ENCODE data around the gene LRRC38. TPM values are rescaled to one million over a fixed set of nuclear protein-coding genes. Genes with fewer than 3 reads are reported as not detected.

The LRRC38 gene
- total RNA-seq, 4 donors from 2014 or later, result 0.48 to 0.56 TPM; not detected in 2

DNA sequence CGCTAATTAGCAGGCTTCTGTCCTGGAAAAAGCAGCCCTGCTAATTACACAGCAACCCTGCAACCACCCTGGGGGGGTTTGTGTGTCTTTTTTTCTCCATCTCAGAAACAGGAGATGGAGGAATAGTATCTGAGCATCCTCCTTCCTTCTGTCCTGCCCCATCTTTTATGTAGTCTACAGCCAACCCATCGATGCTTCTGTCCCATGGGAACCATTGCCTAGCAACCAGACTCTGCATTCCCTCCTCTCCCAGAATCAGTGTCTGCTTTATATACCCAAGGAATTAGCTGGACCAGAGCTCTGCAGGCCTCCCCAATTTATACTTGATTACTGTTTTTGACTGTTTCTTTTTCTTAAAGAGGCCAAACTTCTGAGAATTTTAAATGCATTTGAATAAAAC, 35.1 kb downstream of the LRRC38 start:
- TF ChIP-seq, protein P1, sequence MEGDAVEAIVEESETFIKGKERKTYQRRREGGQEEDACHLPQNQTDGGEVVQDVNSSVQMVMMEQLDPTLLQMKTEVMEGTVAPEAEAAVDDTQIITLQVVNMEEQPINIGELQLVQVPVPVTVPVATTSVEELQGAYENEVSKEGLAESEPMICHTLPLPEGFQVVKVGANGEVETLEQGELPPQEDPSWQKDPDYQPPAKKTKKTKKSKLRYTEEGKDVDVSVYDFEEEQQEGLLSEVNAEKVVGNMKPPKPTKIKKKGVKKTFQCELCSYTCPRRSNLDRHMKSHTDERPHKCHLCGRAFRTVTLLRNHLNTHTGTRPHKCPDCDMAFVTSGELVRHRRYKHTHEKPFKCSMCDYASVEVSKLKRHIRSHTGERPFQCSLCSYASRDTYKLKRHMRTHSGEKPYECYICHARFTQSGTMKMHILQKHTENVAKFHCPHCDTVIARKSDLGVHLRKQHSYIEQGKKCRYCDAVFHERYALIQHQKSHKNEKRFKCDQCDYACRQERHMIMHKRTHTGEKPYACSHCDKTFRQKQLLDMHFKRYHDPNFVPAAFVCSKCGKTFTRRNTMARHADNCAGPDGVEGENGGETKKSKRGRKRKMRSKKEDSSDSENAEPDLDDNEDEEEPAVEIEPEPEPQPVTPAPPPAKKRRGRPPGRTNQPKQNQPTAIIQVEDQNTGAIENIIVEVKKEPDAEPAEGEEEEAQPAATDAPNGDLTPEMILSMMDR (IDR thresholded peaks at IDR 0.05), result no peak
- ATAC-seq (ENCODE audit: low FRiP score) (no peak), DNase-seq (ENCODE audit: low spot score) (no peak)

DNA sequence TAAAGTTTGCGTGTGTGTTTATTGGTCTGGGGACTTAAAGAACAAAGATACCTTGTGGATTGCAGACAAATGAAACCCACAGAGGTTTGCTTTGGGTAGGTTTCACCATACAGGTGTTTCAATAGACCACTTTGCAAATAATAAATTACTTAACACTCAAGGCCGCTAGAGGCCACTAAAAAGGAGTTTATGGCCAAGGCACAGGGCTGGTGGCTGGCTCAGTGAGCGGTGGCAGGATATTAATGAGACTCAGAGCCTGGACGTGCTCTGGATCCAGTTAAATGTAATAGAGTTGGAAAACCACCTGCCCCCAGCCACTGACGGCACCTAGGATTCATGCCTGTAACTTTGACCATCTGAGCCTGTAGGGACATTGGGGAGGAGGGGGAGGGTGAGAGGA, 44.5 kb downstream of the LRRC38 start:
- DNase-seq (ENCODE audit: low spot score) (no peak), ATAC-seq (ENCODE audit: low FRiP score) (no peak)
- TF ChIP-seq, protein P1 (IDR thresholded peaks at IDR 0.05), result no peak

DNA sequence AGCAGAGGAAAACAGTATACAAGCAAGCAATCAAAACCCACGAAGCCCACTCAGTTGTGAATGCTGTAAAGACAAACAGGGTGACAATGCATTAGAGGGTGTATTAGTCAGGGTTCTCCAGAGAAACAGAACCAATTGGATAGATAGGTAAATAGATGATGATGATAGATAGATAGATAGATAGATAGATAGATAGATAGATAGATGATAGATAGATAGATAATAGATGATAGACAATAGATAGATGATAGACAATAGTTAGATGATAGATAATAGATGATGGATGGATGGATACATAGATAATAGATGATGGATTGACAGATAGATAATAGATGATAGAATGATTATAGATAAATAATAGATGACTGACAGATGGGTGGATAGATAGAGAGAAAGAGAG, 48.3 kb downstream of the LRRC38 start:
- ATAC-seq (ENCODE audit: low FRiP score) (no peak), DNase-seq (ENCODE audit: low spot score) (no peak)

DNA sequence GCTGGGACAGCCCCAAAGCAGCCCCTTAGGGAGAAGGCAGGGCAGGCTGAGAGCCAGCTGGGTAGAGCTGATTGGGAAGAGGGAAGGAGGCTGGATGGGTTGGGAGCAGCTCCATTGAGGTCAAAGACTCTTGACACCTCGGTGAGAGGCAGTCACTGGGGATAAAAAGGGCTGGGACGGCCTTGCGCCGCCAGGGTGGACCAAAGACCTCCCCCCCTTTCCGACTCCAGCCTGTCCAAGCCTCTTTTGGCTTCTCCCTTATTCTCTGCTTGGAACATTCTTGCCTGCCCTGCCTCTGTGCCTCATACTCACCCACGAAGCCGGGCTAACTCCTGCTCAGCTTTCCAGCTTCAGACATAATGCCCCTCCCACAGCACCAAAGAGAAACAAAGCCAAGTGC, 51.1 kb downstream of the LRRC38 start:
- ATAC-seq (ENCODE audit: low FRiP score) (no peak), DNase-seq (ENCODE audit: low spot score) (no peak)
- TF ChIP-seq, protein P1 (IDR thresholded peaks at IDR 0.05), result no peak

More for the DNA sequence above, 48.3 kb downstream of the LRRC38 start:
- TF ChIP-seq, protein P1 (IDR thresholded peaks at IDR 0.05), result no peak

DNA sequence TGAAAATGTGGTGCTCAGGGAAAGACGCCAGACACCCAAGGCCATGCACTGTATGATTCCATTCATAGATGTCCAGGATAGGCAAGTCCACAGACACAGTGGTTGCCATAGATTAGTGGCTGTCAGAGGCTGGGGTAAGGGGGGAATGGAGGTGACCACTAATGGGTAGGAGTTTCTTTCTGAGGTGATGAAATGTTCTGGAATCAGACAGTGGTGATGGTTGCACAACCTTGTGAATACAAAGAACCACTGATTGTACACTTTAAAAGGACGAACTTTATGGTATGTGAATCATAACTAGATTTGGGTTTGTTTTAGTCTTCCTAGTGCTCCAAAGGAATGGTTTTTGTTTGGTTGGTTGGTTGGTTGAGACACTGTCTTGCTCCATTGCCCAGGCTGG, 51.8 kb downstream of the LRRC38 start:
- ATAC-seq (ENCODE audit: low FRiP score) (peak; percentile 61), DNase-seq (ENCODE audit: low spot score) (no peak)
- TF ChIP-seq, protein P1 (IDR thresholded peaks at IDR 0.05), result no peak

DNA sequence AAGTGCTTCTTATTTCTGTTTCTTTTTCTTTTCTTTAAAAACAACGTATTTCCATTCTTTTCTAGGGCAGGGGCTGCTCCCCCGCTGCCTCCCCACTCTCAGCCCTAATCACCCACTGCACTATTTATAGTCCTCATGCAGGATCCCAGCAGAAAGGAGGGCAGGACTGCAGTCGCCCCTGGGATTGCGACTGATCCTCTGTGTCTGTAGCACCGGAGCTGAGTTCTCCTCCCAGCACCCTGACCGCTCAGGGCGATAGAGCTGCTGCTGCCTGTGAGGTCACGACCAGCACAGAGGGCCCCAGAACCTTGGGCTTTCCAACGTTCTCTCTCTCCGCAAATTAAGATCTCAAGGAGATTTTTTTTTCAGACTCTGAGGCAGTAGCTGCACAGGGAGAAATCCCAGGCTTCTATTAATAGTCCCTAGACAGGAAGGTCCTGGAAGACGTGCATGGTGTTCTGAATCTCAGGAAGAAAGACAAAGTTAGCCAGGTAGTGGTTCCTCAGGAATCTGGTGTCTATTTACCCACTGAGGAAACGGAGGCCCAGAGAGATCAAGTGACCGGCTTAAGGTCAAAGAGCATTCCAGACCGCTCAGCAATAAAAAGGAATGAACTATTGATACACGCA, 56.8 kb downstream of the LRRC38 start:
- no peak for DNase-seq (ENCODE audit: low spot score)
- ATAC-seq (ENCODE audit: low FRiP score), result no peak
- TF ChIP-seq, protein P1 (IDR thresholded peaks at IDR 0.05), result no peak

DNA sequence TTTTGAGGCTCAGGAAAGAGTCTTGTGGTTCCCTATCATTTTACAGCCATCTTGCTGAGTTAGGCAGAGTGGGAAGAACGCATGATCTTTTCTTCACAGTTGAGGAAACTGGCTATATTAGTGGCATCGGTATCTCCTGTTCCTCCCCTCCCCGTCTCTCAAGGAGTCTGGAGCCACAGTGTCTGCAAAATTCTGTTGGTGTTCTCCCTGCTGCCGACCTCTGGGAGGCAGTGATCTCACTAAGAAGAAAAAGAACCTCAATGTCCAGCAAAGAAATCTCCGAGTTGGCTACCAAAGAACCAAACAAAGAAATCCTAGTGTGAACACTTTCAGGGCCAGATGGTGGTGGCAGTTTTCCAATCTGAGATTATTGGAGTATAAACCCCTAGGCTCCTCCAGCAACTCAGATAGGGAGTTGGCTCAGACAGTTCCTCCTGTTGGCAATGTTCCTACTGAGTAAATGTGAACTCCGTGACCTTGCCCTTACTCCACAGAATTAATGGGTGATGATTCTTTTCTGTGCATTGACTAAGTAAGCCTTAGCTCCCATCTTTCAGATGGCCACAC, 62.3 kb downstream of the LRRC38 start:
- ATAC-seq (ENCODE audit: low FRiP score), result no peak
- TF ChIP-seq, protein P1 (IDR thresholded peaks at IDR 0.05), result no peak
- no peak for DNase-seq (ENCODE audit: low spot score)

Data from omental fat pad (tissue), 4 donors.